ENCODE results near the gene SCO1. TPM values are rescaled to one million over a fixed set of nuclear protein-coding genes. Genes with fewer than 3 reads are reported as not detected.
A peak's percentile ranks its signal among the peaks of the same experiment; 100 is the strongest.

The SCO1 gene
- total and polyA plus RNA-seq, 5 experiments from 2014 or later, result 15.7 to 38.7 (median 17.5) TPM

- Mint-ChIP-seq H3K27ac (no peak overlapping the region), H3K4me3 (no peak overlapping the region), H3K27me3 (peaks cover 0 to 3% (median 0%) of the 10 kb centered on the region in 5 donors), H3K36me3 (peaks cover 0 to 6% (median 6%) of the 10 kb centered on the region in 3 donors), H3K4me1 (peaks cover 0 to 5% (median 2%) of the 10 kb centered on the region in 4 donors), H3K9me3 (no peaks in the 10 kb centered on the region)
- POLR2A ChIA-PET, result interaction anchor here (1.2 kb wide), 1 partner anchor 8 kb away, joined by 3 read pairs; no protein-coding TSS in a partner anchor
- ATAC-seq (no peak), DNase-seq (no peak)
Observed at GRCh38 chr17:10623737-10624338, 73.5 kb downstream of the SCO1 start.

DNA sequence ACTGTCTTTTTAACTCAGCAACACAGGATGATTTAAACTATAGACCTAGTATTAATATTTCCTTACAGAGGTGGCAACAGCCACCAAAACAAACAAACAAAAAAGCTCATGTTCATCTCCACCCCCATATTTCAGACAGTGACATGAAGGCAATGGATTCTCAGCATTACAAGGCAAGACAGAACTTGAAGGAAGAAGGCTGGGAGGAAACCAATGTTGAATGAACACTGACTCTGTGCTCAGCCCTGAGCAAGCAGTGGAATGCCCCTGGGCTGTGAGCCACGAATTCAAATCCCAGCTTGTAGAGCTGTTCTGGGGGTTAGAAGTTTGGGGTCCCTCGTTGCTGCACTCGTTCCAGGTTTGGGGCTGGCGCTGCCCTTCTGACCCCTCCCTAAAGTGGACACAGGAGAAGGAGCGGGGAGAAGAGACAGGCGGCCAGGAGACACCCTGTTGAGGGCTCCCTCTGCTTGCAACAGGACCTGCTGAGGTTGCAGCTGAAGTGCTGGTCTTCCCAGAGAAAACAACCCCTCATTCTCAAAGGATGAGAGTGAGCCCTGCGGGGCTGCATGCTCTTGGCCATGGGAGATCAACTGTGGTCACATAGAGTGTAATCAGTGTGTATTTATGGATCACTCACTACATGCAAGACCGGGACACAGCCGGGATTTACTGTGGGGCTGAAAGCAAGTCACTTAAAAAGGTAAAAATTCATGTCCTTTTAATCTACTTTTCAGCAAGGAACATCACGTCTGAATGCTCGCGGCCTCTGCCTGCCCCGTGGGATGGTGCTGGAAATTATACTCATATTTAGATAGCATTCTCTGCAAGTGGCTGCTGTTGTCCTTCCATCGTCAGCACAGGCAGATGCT lies 74.5 kb downstream of the SCO1 start:
- H3K9me3 Mint-ChIP-seq, result no peaks in the 10 kb centered on the region
- POLR2A ChIA-PET, result no interaction called here
- no peak for ATAC-seq
- H3K4me3 Mint-ChIP-seq, result no peak overlapping the region
- peaks cover 0 to 4% (median 2%) of the 10 kb centered on the region in 5 donors for H3K27me3 Mint-ChIP-seq
- H3K27ac Mint-ChIP-seq, result peak overlapping the region in 2 of 10 donors; percentile 2 to 7
- H3K4me1 Mint-ChIP-seq, result peaks cover 0 to 6% (median 5%) of the 10 kb centered on the region in 4 donors
- H3K36me3 Mint-ChIP-seq, result peaks cover 0 to under 1% (median 0%) of the 10 kb centered on the region in 3 donors
- no peak for DNase-seq

Other genes starting within 250 kb of the SCO1 start
- not detected for gene MYH4, start 228.0 kb downstream of the SCO1 start, total RNA-seq
- gene MYH4, start 228.0 kb downstream of the SCO1 start, polyA plus RNA-seq, result not detected
- gene MYH1, start 179.0 kb downstream of the SCO1 start, total RNA-seq, result not detected
- gene MYH1, start 179.0 kb downstream of the SCO1 start, polyA plus RNA-seq, result not detected
- gene MYH2, start 147.9 kb downstream of the SCO1 start, total RNA-seq, result not detected
- not detected for gene MYH2, start 147.9 kb downstream of the SCO1 start, polyA plus RNA-seq
- 10 to 100 TPM; 15.4 to 16.0 TPM for gene MYH3, start 40.2 kb downstream of the SCO1 start, total RNA-seq
- gene MYH3, start 40.2 kb downstream of the SCO1 start, polyA plus RNA-seq, result 1 to 10 TPM in 1 of 3 donors, under 1 TPM in 2; 0.39 to 1.1 (median 0.60) TPM
- 10 to 100 TPM; 76.7 to 80.2 TPM for gene ADPRM, start 61 bp upstream of the SCO1 start, total RNA-seq
- 10 to 100 TPM; 69.4 to 91.5 (median 74.2) TPM for gene ADPRM, start 61 bp upstream of the SCO1 start, polyA plus RNA-seq
- 10 to 100 TPM in 1 of 2 experiments, 1 to 10 TPM in 1; 8.9 to 13.8 TPM for gene TMEM220, start 32.5 kb upstream of the SCO1 start, total RNA-seq
- gene TMEM220, start 32.5 kb upstream of the SCO1 start, polyA plus RNA-seq, result 10 to 100 TPM in 2 of 3 donors, 1 to 10 TPM in 1; 8.8 to 19.0 (median 11.5) TPM
- not detected for gene TMEM238L, start 106.6 kb upstream of the SCO1 start, total RNA-seq
- gene TMEM238L, start 106.6 kb upstream of the SCO1 start, polyA plus RNA-seq, result under 1 TPM in 1 of 3 donors, not detected in 2; 0.65 TPM
- not detected for gene PIRT, start 140.6 kb upstream of the SCO1 start, total RNA-seq
- gene PIRT, start 140.6 kb upstream of the SCO1 start, polyA plus RNA-seq, result not detected